Heart left ventricle (tissue), 16 donors: ENCODE data around the gene GRIP1. TPM values are rescaled to one million over a fixed set of nuclear protein-coding genes. Genes with fewer than 3 reads are reported as not detected.

Experiments used
- ATAC-seq, 4 donors: fragments of 200-7000 bp; cut with Tn5 transposase; one replicate each; pipeline ENCODE4 v1.9.1; 2020 to 2022; ENCODE audit warnings: moderate library complexity in 4 of 4, mild to moderate bottlenecking in 3 of 4, moderate number of reproducible peaks in 1 of 4
- DNase-seq, 5 donors: peaks; one replicate each; pipeline ENCODE4 v3.0.0-alpha.2; 2020
- H3K27ac ChIP-seq, 12 donors: fragments of 200-600 bp; sonication (generic) in 4 of 12; one replicate each; pipeline versions ENCODE4 v1.5.0 to v1.8.0; 2016 to 2022; ENCODE audit warnings: mild to moderate bottlenecking in 2 of 12
- H3K27me3 ChIP-seq, 9 donors: fragments of 200-600 bp; sonication (generic) in 2 of 9; one replicate each; pipeline versions ENCODE4 v1.5.1 to v1.8.0; 2016 to 2022; ENCODE audit warnings: mild to moderate bottlenecking in 3 of 9
- H3K36me3 ChIP-seq, 9 donors: fragments of 200-600 bp; sonication (generic) in 2 of 9; one replicate each; pipeline versions ENCODE4 v1.5.0 to v1.8.0; 2018 to 2022; ENCODE audit warnings: mild to moderate bottlenecking in 2 of 9
- H3K4me1 ChIP-seq, 12 donors: fragments of 200-600 bp; sonication (generic) in 4 of 12; one replicate each; pipeline versions ENCODE4 v1.5.0 to v1.8.0; 2016 to 2022; ENCODE audit warnings: mild to moderate bottlenecking in 3 of 12
- H3K4me3 ChIP-seq, 12 donors: fragments of 200-600 bp; sonication (generic) in 4 of 12; one replicate each; pipeline versions ENCODE4 v1.5.0 to v1.8.0; 2017 to 2022; ENCODE audit warnings: mild to moderate bottlenecking in 9 of 12, moderate library complexity in 4 of 12
- H3K9me3 ChIP-seq, 12 donors: fragments of 200-600 bp; sonication (generic) in 4 of 12; one replicate each; pipeline versions ENCODE4 v1.5.0 to v1.8.0; 2016 to 2022; ENCODE audit warnings: mild to moderate bottlenecking in 1 of 12
- CTCF ChIP-seq, 12 donors: fragments of 200-600 bp; sonication (generic) in 4 of 12; IDR thresholded peaks; one replicate each; pipeline versions ENCODE4 v1.5.0 to v1.8.0; 2018 to 2022; ENCODE audit warnings: antibody characterized with exemption in 12 of 12, mild to moderate bottlenecking in 5 of 12
- POLR2A ChIP-seq, 2 donors: fragments of 450-650 bp; IDR thresholded peaks; one replicate each; pipeline ENCODE4 v1.6.1; 2017; ENCODE audit warnings: antibody characterized with exemption in 2 of 2, mild to moderate bottlenecking in 2 of 2, moderate library complexity in 2 of 2
- WGBS, 4 donors: extraction: QIAGEN DNeasy Blood & Tissue Kit in 2 of 4; methylation state at CpG; one replicate each; pipeline versions ENCODE4 v1.1.5 to v1.1.7; 2013 to 2018; 5-methylcytosine and 5-hydroxymethylcytosine counted together
- intact Hi-C, 10 donors: fragments of 100-400 bp; cut with DNase I; formaldehyde crosslinking; loops; one replicate each; pipeline versions ENCODE4 v1.11.1 to v1.14.2; 2022
- polyA plus RNA-seq, 2 donors: library from polyadenylated mRNA; stranded (reverse); fragments of 200-250 nt; gene quantifications; one replicate each; pipeline ENCODE4 v1.2.3, GENCODE V29; 2013
- total RNA-seq, 9 donors: library from RNA; depleted of rRNA in 2 of 9; stranded (reverse); fragments of >200 nt in 2 of 9; fragmentation: NEBNext Ultra II Directional in 3 of 9; extraction: Animal tissue kit (Norgen Biotek cat#: 25700) in 3 of 9; gene quantifications; one replicate each; pipeline versions ENCODE4 v1.1.0 to v1.2.4, GENCODE V29; 2016 to 2023
- donor health status: ischemic (EF 13 %, LVEDD 7.1; RV severe dilation, severe dysfunction).
- donor health status: healthy with polysubstance abuse.
- donor health status: DM: no; HTN: yes; CAD: no.
- donor health status: DM: no; HTN: no; CAD: no.
- donor health status: ischemic (EF 25% LVEDD 6.9; RV normal size, moderate dysfunction).
- donor health status: ischemic (EF 25% LVEDD 5.7; RV mildly dilated, moderate dysfunction).
- donor health status: healthy.
- donor health status: DM: yes; HTN: yes; CAD: no.
- donor health status: ischemic (EF 35%, LVEDD 5.7; RV mildly dilated, moderate dysfunction).
- donor health status: nonischemic (EF 11% LVEDD 7.7; RV severe dilation, severe dysfunction).
- donor health status: DM: yes; HTN: yes; CAD: no.
- donor health status: PGD.
- donor health status: ischemic (EF 29% LVEDD 5.4; RV normal size, mild dysfunction).
- donor health status: nonischemic (EF 23%, LVEDD 6.1; RV moderate dilation, normal function).

Gene GRIP1
- total and polyA plus RNA-seq, 11 donors: 0.30 to 8.4 (median 1.5) TPM

- intact Hi-C loops: no loop called here
- no peaks in the 10 kb centered on the region for H3K36me3 ChIP-seq
- ATAC-seq (no peak), DNase-seq (no peak)
- 24 to 38% (median 32%) methylated on average over 1 of the region's 1 CpG for WGBS, 4 donors
- TF ChIP-seq POLR2A (IDR thresholded peaks at IDR 0.05): no peak
- TF ChIP-seq CTCF (IDR thresholded peaks at IDR 0.05): no peak
- H3K27ac ChIP-seq: no peak overlapping the region
- no peak overlapping the region for H3K4me3 ChIP-seq
- H3K9me3 ChIP-seq: no peaks in the 10 kb centered on the region
- peaks cover 0 to 9% (median 0%) of the 10 kb centered on the region in 12 donors for H3K4me1 ChIP-seq
- H3K27me3 ChIP-seq: no peaks in the 10 kb centered on the region
These were observed 37.6 kb upstream of the GRIP1 start for GRCh38 chr12:66716522-66716921.

GRCh38 chr12:66714709-66715108, 35.8 kb upstream of the GRIP1 start:
- no peaks in the 10 kb centered on the region for H3K36me3 ChIP-seq
- intact Hi-C loops: no loop called here
- H3K27me3 ChIP-seq: no peaks in the 10 kb centered on the region
- no peak overlapping the region for H3K27ac ChIP-seq
- no peak overlapping the region for H3K4me3 ChIP-seq
- no peak for DNase-seq
- 85 to 92% (median 89%) methylated on average over 2 of the region's 2 CpGs for WGBS, 4 donors
- H3K9me3 ChIP-seq: no peaks in the 10 kb centered on the region
- ATAC-seq: no peak
- peaks cover 0 to 9% (median 0%) of the 10 kb centered on the region in 12 donors for H3K4me1 ChIP-seq
- no peak for TF ChIP-seq POLR2A (IDR thresholded peaks at IDR 0.05)
- no peak for TF ChIP-seq CTCF (IDR thresholded peaks at IDR 0.05)

GRCh38 chr12:66713984-66714383, 35.1 kb upstream of the GRIP1 start:
- peaks cover 0 to 9% (median 0%) of the 10 kb centered on the region in 12 donors for H3K4me1 ChIP-seq
- 60 to 73% (median 66%) methylated on average over 3 of the region's 3 CpGs for WGBS, 4 donors
- no peak for TF ChIP-seq POLR2A (IDR thresholded peaks at IDR 0.05)
- TF ChIP-seq CTCF (IDR thresholded peaks at IDR 0.05): no peak
- H3K4me3 ChIP-seq: peak overlapping the region in 1 of 12 donors; percentile 41
- intact Hi-C loops: no loop called here
- ATAC-seq (no peak), DNase-seq (no peak)
- no peaks in the 10 kb centered on the region for H3K9me3 ChIP-seq
- no peaks in the 10 kb centered on the region for H3K27me3 ChIP-seq
- no peak overlapping the region for H3K27ac ChIP-seq
- no peaks in the 10 kb centered on the region for H3K36me3 ChIP-seq

GRCh38 chr12:66709893-66710292, 31.0 kb upstream of the GRIP1 start:
- H3K4me1 ChIP-seq: peaks cover 0 to 9% (median 0%) of the 10 kb centered on the region in 12 donors
- no peaks in the 10 kb centered on the region for H3K27me3 ChIP-seq
- intact Hi-C loops: loop anchor here in 2 of 10 donors (10.0 kb wide), 2 partner anchors 435 to 445 kb away; no protein-coding TSS in a partner anchor
- peaks cover 0 to 6% (median 0%) of the 10 kb centered on the region in 12 donors for H3K9me3 ChIP-seq
- no peak overlapping the region for H3K4me3 ChIP-seq
- H3K36me3 ChIP-seq: no peaks in the 10 kb centered on the region
- DNase-seq (no peak), ATAC-seq (no peak)
- no peak overlapping the region for H3K27ac ChIP-seq
- 69 to 81% (median 80%) methylated on average over 2 of the region's 2 CpGs for WGBS, 4 donors
- TF ChIP-seq CTCF (IDR thresholded peaks at IDR 0.05): no peak
- no peak for TF ChIP-seq POLR2A (IDR thresholded peaks at IDR 0.05)
